Fibroblast of lung (primary cell): Measurements from ENCODE around the gene SNAP29.

ENCODE experiments used
- CTCF ChIP-seq, 2 donors: IDR thresholded peaks in 1 of 2; conservative IDR thresholded peaks in 1 of 2; 1 replicate in 1 of 2; 2 replicates in 1 of 2; pipeline ENCODE4 v1.5.1; 2011 to 2012; ENCODE audit warnings: low read length in 2 of 2, control low read depth in 1 of 2, inconsistent platforms in 1 of 2, low read depth in 1 of 2, mild to moderate bottlenecking in 1 of 2
- EZH2 ChIP-seq: IDR thresholded peaks from 2 replicates; pipeline ENCODE4 v1.5.1; 2012; ENCODE audit warnings: low read length, control low read depth, mild to moderate bottlenecking; ENCODE audit errors: missing control alignments

GRCh38 chr22:20889025-20889704, 30.4 kb downstream of the SNAP29 start:
- TF ChIP-seq CTCF (conservative IDR thresholded peaks at IDR 0.05 in 1 of 2, IDR thresholded peaks at IDR 0.05 in 1 of 2; ENCODE audit: low read depth in 1 of 2, low read length in 2 of 2) (no peak), EZH2 (no peak)
